Measurements from ENCODE around the gene MPPED1. TPM values are rescaled to one million over a fixed set of nuclear protein-coding genes. Genes with fewer than 3 reads are reported as not detected.

The MPPED1 gene
- total RNA-seq, 1 experiment from 2014 or later, result not detected

Other genes starting within 250 kb of the MPPED1 start
- gene TTLL12, start 224.9 kb upstream of the MPPED1 start, total RNA-seq (2014; rRNA removed; shearing (Covaris generic); ENCODE audit: low replicate concordance), result 38.8 and 48.9 TPM in 2 replicates
- gene SCUBE1, start 68.6 kb upstream of the MPPED1 start, total RNA-seq (2014; rRNA removed; shearing (Covaris generic); ENCODE audit: low replicate concordance), result 0.14 TPM in 1 of 2 replicates, not detected in the other

Measured in Caki2 (cell line).